GM12874 (cell line): Measurements from ENCODE around the gene PDGFRB.

Source experiments
- CTCF ChIP-seq: IDR thresholded peaks from 2 replicates; pipeline ENCODE4 v1.5.1; 2011; ENCODE audit warnings: low read depth, mild to moderate bottlenecking, control low read depth, low read length, moderate library complexity; ENCODE audit not compliant: insufficient read depth

Gene PDGFRB

GRCh38 chr5:150142185-150142958 is 13.3 kb downstream of the PDGFRB start:
- no peak for TF ChIP-seq CTCF

GRCh38 chr5:150141544-150142184 is 14.0 kb downstream of the PDGFRB start:
- TF ChIP-seq CTCF, result no peak

- no peak for TF ChIP-seq CTCF
Observed at GRCh38 chr5:150140830-150141229, 14.8 kb downstream of the PDGFRB start.

GRCh38 chr5:150139334-150139733 is 16.3 kb downstream of the PDGFRB start:
- no peak for TF ChIP-seq CTCF

GRCh38 chr5:150138551-150139265 is 16.9 kb downstream of the PDGFRB start:
- TF ChIP-seq CTCF, result no peak

- no peak for TF ChIP-seq CTCF
Observed at GRCh38 chr5:150137997-150138396, 17.6 kb downstream of the PDGFRB start.
